WTC11 (cell line): ENCODE data around the gene EHBP1L1.

Experiments used
- CREB1 ChIP-seq: sonication (generic); formaldehyde crosslinking; IDR thresholded peaks from 2 replicates; pipeline ENCODE4 v1.8.0; 2023; ENCODE audit warnings: mild to moderate bottlenecking, missing genetic modification reagents
- JUN ChIP-seq: sonication (generic); formaldehyde crosslinking; IDR thresholded peaks from 2 replicates; pipeline ENCODE4 v1.8.0; 2023; ENCODE audit warnings: mild to moderate bottlenecking, missing genetic modification reagents
- KAT7 ChIP-seq: sonication (generic); formaldehyde crosslinking; IDR thresholded peaks from 2 replicates; pipeline ENCODE4 v1.8.1; 2023; ENCODE audit warnings: missing genetic modification reagents, mild to moderate bottlenecking, borderline replicate concordance
- NFYB ChIP-seq: sonication (generic); formaldehyde crosslinking; conservative IDR thresholded peaks from 2 replicates; pipeline ENCODE4 v1.8.0; 2022; ENCODE audit warnings: low read depth, missing genetic modification reagents
- TEAD4 ChIP-seq: sonication (generic); formaldehyde crosslinking; IDR thresholded peaks from 2 replicates; pipeline ENCODE4 v1.8.0; 2022; ENCODE audit warnings: mild to moderate bottlenecking, missing genetic modification reagents
- ZBTB21 ChIP-seq: sonication (generic); formaldehyde crosslinking; IDR thresholded peaks from 2 replicates; pipeline ENCODE4 v1.8.1; 2023; ENCODE audit warnings: mild to moderate bottlenecking, missing genetic modification reagents, borderline replicate concordance
- ZNF121 ChIP-seq: sonication (generic); formaldehyde crosslinking; IDR thresholded peaks from 2 replicates; pipeline ENCODE4 v1.8.0; 2023; ENCODE audit warnings: missing genetic modification reagents
- TF ChIP-seq, protein P1 (sequence below): sonication (generic); formaldehyde crosslinking; IDR thresholded peaks from 2 replicates; pipeline ENCODE4 v1.8.0; 2022; ENCODE audit warnings: mild to moderate bottlenecking, missing genetic modification reagents
- TF ChIP-seq, protein P2 (sequence below): sonication (generic); formaldehyde crosslinking; IDR thresholded peaks from 2 replicates; pipeline ENCODE4 v1.8.0; 2022; ENCODE audit warnings: mild to moderate bottlenecking, missing genetic modification reagents
- TF ChIP-seq, protein P3 (sequence below): fragments of 200-600 bp; IDR thresholded peaks from 2 replicates; pipeline ENCODE4 v1.8.0; 2022; ENCODE audit warnings: antibody characterized with exemption
- TF ChIP-seq, protein P4 (sequence below): sonication (generic); formaldehyde crosslinking; IDR thresholded peaks from 2 replicates; pipeline ENCODE4 v1.8.0; 2022; ENCODE audit warnings: mild to moderate bottlenecking, missing genetic modification reagents

DNA sequence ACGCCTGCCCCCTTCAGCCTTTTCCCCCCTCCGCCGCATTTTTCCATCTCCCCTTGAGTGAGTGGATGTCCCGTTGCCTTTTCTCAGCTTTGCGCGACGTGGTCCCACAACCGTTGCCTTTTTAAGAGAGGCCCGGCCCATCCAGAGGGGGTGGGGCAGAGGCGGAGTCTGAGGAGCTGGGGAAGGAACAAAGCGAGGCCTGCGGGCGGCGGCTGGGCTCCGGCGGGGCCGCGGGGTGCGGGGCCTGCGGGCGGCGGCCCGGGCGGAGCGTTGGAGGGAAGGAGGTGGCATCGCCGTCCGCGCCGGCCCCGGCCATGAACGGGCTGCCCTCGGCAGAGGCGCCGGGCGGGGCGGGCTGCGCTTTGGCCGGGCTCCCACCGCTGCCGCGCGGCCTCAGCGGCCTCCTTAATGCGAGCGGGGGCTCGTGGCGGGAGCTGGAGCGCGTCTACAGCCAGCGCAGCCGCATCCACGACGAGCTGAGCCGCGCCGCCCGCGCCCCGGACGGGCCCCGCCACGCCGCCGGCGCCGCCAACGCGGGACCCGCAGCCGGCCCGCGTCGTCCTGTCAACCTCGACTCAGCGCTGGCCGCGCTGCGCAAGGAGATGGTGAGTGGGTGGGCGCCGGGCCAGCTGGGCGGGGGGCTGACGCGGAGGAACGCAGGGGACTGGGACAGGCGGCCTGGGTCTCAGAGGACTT lies 3.3 kb upstream of the EHBP1L1 start, which contains the start of gene FAM89B:
- no peak for TF ChIP-seq NFYB (CRISPR knock-in tag)
- TF ChIP-seq, protein P1, sequence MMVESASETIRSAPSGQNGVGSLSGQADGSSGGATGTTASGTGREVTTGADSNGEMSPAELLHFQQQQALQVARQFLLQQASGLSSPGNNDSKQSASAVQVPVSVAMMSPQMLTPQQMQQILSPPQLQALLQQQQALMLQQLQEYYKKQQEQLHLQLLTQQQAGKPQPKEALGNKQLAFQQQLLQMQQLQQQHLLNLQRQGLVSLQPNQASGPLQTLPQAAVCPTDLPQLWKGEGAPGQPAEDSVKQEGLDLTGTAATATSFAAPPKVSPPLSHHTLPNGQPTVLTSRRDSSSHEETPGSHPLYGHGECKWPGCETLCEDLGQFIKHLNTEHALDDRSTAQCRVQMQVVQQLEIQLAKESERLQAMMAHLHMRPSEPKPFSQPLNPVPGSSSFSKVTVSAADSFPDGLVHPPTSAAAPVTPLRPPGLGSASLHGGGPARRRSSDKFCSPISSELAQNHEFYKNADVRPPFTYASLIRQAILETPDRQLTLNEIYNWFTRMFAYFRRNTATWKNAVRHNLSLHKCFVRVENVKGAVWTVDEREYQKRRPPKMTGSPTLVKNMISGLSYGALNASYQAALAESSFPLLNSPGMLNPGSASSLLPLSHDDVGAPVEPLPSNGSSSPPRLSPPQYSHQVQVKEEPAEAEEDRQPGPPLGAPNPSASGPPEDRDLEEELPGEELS (CRISPR knock-in tag): no peak
- TF ChIP-seq ZNF121 (CRISPR knock-in tag): no peak
- TF ChIP-seq KAT7 (CRISPR knock-in tag): no peak
- TF ChIP-seq, protein P2, sequence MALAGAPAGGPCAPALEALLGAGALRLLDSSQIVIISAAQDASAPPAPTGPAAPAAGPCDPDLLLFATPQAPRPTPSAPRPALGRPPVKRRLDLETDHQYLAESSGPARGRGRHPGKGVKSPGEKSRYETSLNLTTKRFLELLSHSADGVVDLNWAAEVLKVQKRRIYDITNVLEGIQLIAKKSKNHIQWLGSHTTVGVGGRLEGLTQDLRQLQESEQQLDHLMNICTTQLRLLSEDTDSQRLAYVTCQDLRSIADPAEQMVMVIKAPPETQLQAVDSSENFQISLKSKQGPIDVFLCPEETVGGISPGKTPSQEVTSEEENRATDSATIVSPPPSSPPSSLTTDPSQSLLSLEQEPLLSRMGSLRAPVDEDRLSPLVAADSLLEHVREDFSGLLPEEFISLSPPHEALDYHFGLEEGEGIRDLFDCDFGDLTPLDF (CRISPR knock-in tag): no peak
- no peak for TF ChIP-seq JUN
- TF ChIP-seq, protein P3, sequence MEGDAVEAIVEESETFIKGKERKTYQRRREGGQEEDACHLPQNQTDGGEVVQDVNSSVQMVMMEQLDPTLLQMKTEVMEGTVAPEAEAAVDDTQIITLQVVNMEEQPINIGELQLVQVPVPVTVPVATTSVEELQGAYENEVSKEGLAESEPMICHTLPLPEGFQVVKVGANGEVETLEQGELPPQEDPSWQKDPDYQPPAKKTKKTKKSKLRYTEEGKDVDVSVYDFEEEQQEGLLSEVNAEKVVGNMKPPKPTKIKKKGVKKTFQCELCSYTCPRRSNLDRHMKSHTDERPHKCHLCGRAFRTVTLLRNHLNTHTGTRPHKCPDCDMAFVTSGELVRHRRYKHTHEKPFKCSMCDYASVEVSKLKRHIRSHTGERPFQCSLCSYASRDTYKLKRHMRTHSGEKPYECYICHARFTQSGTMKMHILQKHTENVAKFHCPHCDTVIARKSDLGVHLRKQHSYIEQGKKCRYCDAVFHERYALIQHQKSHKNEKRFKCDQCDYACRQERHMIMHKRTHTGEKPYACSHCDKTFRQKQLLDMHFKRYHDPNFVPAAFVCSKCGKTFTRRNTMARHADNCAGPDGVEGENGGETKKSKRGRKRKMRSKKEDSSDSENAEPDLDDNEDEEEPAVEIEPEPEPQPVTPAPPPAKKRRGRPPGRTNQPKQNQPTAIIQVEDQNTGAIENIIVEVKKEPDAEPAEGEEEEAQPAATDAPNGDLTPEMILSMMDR: peak; percentile 8; the same call in 1 of the 2 replicates
- TF ChIP-seq CREB1: no peak
- TF ChIP-seq ZBTB21: no peak
- TF ChIP-seq TEAD4 (CRISPR knock-in tag): no peak
- TF ChIP-seq, protein P4, sequence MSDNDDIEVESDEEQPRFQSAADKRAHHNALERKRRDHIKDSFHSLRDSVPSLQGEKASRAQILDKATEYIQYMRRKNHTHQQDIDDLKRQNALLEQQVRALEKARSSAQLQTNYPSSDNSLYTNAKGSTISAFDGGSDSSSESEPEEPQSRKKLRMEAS (CRISPR knock-in tag): no peak
